GM19395 (cell line): ENCODE data around the gene SERPINB6.
"Not testable (repeated sequence)": the region's sequence is repeated elsewhere in the genome, so short reads cannot be mapped to it uniquely, and the experiment has no call there.

Experiments used
- ATAC-seq: cut with Tn5 transposase; IDR thresholded peaks from one replicate; pipeline ENCODE4 v1.9.1; 2021; ENCODE audit warnings: mild to moderate bottlenecking, moderate library complexity; ENCODE audit not compliant: unreplicated experiment

Gene SERPINB6

DNA sequence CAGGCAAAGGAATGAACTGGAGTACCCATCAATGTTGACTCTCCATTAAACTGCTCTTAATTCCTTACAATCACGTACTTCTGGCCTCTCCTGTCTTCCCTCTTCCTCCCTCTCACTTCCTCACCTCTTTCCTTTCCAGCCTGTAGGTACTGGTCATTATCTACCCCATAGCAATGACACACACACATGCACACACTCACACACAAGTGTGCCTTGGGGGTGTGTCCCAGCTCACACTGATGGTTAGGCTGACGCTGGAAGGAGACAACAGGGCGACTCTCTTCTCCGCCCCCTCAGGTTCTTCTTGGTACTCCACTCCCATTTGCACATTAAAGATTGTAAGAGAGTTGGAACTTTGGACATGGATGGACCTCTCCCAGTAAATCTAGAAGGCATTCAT lies 54.3 kb downstream of the SERPINB6 start:
- ATAC-seq = no peak

DNA sequence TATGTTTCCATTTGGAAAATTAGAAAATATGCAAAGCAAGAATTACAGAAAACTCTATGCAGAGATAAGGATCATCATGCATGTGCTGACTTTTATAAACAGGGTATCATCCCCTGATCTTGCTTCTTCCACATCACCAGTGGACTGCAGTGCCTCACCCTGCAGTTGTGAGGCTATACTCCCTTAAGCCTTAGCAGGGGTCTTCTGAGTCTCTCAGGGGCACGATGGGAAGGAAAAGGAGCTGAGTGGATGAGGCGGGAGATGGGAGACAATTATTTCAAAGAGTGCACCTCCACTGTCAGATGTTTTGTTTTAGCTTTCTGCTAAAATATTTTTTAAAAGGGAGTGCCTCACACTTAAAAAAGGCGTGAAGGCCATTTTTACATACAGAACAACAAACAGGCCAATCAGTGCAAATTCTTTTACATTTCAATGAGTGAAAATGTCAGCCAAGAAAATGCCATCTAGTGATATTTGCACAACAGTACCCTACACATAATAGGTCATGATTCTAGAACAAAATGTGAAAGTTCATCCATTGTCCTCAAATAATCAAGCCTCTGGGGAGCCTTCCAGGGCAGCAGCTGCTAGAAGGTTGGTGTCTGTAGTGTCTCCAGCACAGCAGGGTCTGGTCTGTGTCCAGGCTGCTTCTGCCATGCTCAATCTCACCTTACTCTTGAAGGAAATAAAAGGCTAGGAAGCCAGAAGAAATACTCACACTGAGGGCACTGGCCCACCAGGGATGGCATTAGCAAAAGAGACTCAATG lies 55.0 kb downstream of the SERPINB6 start:
- ATAC-seq = no peak

DNA sequence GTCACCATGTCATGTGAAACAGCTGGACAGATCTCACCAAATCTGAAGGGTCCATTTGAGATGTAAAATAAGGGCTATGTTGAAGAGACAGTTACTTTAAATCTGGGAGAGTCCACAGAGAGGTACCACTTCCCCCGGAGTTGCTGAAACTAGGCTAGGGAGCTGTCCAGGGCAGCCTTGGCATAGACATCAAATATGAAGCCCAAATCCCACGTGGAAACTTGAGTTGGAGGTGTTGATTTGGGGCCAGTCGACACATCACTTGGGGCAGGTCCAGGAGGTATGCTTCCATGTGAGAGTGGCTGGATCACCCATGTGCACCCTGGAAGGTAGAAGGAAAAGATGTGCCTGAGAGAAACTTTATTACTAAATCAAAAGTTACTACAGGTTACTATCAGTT lies 56.2 kb downstream of the SERPINB6 start:
- ATAC-seq = no peak

DNA sequence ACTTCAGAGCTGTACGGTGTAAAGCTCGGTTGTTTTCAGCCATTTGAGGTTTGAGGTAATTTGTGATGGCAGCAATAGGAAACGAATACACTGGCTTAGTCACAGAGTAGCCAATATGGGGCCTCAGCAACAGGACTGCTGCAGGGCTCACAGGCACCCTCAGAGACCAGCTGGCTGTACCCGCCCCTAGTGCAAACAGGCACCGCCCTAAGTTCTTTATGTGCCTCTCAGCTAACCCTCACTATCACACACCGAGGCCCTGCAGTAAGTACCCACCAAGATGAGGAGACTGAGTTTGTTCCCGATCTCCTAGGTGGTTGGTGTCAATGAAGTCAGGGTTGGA lies 57.1 kb downstream of the SERPINB6 start:
- no peak for ATAC-seq

DNA sequence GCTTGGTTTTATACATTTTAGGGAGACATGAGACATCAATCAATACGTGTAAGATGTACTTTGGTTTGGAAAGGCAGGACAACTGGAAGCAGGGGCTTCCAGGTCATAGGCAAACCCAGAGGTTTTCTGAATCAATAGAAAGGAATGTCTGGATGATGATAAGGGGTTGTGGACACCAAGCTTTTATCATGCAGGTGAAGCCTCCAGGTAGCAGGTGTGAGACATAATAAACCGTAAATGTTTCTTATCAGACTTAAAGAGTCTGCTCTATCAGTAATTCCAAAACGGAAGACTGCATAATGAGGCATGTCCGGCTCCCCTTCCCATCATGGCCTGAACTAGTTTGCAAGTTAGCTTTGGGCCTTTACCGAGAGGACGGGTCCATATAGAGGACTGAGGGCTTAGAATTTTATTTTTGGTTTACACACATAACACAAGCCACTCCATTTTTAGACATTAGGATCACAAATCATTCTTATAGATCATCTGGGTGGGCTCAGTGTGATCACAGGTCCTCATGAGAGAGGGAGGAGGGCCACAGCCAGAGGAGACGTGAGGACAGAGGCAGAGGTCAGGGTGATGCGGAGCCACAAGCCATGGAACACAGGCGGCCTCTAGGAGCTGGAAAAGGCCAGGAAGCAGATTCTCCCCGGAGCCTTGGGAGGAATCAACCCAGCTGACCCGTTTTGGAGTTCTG lies 57.6 kb downstream of the SERPINB6 start:
- ATAC-seq = no peak

DNA sequence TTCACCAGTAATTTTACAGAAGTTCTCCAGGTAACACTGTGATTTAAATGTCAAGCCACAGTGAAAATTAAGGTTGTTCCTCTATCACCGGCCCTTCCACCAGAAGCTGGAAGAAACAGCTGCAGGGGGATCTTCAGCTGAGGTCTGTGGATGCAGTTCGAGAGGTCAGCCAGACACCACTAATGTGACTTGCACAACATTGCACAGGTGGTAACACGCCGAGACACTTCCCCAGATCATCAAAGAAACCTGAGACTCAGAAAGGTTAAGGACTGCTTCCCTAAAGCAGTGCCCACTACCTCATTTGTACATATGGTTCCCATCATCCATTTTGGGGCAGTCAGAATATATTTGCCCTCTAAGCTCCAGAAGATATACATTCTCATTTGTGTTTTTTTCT lies 60.2 kb downstream of the SERPINB6 start:
- no peak for ATAC-seq

DNA sequence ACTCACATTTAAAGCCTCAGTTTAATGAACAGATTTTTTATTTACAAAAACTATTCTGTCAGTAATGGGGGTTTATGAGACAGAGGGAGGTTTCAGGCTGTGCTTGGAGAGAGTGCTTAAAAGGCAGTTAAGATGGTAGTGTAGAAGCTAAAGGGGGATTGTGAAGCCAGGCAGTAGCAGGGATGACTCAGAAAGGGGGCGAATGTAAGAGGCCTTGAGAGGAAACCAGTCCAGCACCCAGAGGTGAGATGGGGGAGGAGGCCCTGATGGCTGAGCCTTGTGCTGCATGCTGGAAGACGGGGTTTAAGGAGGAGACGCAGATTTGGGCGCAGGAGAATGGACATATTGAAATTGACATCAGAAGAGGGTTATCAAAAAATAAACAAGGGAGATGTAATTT lies 61.6 kb downstream of the SERPINB6 start:
- no peak for ATAC-seq

DNA sequence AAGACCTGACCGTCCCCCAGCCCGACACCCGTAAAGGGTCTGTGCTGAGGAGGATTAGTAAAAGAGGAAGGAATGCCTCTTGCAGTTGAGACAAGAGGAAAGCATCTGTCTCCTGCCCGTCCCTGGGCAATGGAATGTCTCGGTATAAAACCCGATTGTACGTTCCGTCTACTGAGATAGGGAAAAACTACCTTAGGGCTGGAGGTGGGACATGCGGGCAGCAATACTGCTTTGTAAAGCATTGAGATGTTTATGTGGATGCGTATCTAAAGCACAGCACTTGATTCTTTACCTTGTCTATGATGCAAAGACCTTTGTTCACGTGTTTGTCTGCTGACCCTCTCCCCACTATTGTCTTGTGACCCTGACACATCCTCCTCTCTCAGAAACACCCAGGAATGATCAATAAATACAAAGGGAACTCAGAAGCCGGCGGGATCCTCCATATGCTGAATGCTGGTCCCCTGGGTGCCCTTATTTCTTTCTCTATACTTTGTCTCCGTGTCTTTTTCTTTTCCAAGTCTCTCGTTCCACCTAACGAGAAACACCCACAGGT lies 62.2 kb downstream of the SERPINB6 start:
- not testable (repeated sequence) for ATAC-seq

DNA sequence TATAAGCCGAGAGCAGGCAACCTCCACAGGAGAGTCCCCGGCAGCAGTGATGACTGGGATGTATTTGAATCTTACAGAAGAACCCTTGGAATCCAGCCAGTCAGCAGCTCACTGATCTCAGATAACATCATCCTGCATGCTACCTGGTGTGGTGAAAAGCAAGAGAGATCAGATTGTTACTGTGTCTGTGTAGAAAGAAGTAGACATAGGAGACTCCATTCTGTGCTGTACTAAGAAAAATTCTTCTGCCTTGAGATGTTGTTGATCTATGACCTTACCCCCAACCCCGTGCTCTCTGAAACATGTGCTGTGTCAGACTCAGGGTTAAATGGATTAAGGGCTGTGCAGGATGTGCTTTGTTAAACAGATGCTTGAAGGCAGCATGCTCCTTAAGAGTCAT lies 62.9 kb downstream of the SERPINB6 start:
- ATAC-seq = not testable (repeated sequence)

DNA sequence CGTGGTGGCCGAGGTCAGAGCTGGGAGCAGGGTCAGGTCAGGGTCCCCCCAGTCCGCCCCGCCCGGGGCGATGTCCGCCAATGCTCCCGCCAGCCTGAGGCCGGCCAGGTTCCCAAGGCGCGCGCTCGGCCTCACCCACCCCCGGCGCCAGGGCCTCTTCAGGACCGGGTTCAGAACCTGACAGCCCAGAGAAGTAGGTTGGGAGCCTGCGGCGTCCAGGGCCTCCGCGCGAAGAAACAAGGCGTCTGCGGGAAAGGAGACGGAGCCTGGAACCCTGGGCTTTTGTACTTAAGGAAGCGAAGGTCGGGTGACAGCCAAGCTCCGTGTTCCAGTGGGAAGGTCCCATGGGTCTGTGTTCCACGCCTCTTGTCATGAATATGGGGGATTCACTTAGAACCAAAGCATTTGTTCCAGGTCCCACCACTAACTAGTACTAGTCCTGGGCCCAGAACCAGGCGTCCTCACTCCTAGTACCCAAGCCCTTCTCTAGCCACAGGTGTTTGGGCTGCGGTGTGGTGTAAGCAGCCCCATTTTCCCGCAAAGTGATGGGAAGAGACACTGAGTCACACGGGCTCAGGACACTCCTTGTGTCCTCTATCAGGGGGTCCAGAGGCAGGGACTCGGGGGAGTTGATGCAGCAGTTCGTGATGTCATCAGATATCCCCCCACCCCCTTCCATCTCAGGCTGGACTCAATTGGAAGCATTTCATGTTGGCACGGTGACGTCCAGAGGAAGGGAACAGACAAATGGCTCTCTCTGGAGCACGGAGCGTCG lies 67.8 kb downstream of the SERPINB6 start:
- ATAC-seq = not testable (repeated sequence)

DNA sequence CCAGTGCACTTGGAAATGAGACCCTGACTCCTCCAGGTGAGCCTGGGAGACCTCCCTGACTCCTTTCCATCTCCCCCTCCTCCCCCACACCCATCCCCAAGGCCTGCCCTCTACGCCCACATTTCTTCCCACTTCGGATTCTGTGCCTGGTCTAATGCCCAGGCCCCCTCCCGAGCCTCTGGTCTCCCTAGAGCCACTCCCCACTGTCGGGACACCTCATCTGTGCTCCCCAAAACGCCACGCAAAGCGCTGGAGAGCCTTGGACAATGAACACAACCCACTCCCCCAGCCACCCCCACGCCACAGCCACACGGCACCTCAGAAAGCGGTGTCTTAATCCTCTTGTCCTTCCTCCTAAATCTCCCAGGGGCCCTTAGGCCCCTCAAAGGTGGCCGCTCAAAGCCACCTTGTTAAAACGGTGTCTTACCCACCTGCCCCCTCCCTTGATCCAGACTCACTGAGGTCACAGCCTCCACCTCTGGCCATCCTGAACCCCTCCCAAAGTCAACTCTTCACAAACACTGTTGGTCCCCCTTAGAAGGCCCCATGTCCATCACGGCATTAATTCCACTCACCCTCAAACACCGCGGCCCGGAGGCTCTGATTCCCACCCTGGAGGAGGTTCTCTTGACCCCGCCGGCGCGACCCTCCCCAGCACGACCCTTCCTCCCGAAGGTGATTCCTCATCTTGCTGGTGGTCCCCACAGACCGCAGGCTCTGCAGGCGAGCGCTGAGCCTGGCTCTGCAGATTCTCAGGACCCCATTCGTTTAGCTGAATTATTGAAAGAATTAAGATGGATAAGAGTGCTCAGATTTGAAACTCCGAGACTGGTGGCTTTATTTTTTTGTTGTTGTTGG lies 69.5 kb downstream of the SERPINB6 start:
- ATAC-seq = not testable (repeated sequence)

DNA sequence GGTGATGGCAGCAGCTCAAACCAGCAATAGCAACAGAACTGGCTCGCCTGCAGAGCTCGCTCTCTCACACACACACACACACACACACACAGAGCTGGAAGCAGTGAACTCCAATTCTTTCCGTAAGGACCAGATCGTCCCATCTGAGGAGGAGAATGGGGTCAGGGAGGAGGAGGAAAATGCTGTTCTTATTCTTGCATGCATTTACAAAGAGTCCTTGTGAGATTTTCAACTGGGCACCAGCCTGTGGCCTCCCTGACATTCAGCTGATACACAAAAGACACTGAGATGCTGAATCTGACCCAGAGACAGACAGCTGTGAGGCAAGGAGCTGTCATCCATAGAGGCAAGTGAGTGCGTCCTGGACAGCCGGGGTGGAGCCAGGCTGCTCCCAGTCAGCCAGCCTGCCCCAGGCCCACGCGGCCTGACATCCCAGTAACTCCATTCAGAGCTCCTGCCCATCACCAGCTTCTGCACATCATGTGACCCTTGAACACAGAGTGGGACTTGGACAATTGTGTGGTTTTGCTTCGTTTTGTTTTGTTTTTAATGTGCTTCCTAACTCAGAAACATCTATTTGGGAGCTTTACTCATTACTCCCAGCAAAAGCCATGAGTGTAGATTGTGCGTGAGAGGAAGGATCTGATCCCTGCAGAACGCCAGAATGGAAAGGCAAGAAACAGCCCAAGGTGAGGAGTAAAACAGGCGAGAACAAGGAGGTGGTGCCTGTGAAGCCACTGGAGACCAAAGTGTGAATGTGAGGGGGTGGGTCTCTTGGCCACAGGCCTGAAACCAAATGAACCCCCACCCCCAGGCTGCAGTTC lies 70.3 kb downstream of the SERPINB6 start:
- no peak for ATAC-seq

DNA sequence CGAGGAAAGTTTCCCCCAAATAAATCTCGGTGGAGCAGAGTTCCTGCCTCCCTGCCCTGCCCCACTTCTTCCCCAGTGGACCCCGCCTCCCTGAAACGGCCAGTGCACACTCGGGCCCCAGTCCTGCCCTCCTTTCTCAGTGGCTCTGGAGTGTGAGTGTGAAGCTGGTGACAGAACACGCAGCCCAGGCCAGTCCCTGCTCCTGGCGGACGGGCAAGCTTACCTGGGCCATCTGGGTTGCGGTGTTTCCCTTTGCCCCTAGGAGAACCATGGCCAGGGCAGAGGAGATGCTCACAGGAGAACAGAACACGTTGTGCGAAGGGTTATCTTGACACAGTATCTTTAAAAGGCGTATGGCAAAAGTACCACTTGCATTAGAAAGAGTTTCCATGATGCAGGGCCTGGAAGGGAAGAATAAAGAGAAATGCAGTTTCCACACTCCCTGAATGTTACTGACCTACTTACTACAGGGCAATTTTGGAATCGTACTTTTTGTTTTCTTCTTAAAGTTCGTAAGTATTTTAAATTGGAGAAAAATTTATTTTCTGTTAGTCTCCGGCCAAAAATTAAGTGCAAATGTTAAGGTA lies 71.1 kb downstream of the SERPINB6 start:
- no peak for ATAC-seq

DNA sequence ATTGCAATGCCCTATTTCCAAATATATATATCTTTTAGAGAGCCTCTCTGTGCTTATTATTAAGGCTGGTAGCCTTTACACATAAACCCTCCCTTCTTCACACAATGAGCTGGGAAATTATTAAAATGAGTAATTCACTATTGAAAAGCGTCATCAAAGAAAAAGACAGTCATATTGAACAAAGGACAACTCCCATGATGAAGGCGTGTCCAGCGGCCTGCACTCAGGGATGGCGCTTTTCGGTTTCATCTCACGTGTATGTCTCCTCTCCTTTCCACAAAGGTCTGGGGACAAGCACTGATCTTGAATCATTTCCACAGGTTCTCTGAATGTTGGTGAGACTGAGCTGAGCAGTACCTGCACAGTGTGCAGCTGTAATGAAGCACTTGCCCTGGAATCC lies 71.8 kb downstream of the SERPINB6 start:
- no peak for ATAC-seq
